Renal pelvis (tissue), 12 donors: ENCODE data around the gene SELENOI. TPM values are rescaled to one million over a fixed set of nuclear protein-coding genes. Genes with fewer than 3 reads are reported as not detected.
"Not testable (repeated sequence)": the region's sequence is repeated elsewhere in the genome, so short reads cannot be mapped to it uniquely, and the experiment has no call there.

Experiments
- DNase-seq: peaks from one replicate; pipeline ENCODE4 v3.0.0-alpha.2; 2013
- long read RNA-seq, 16 experiments: transcript quantifications; one replicate each; lab custom pipeline, GENCODE V29; 2026
- polyA plus RNA-seq, 3 donors: library from polyadenylated mRNA; unstranded; fragments of 120-200 nt; gene quantifications; one replicate each; pipeline ENCODE4 v1.2.1, GENCODE V29; 2013; ENCODE audit not compliant: insufficient read length in 3 of 3

Gene SELENOI, protein sequence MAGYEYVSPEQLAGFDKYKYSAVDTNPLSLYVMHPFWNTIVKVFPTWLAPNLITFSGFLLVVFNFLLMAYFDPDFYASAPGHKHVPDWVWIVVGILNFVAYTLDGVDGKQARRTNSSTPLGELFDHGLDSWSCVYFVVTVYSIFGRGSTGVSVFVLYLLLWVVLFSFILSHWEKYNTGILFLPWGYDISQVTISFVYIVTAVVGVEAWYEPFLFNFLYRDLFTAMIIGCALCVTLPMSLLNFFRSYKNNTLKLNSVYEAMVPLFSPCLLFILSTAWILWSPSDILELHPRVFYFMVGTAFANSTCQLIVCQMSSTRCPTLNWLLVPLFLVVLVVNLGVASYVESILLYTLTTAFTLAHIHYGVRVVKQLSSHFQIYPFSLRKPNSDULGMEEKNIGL
- polyA plus RNA-seq, result 10 to 100 TPM; 17.2 to 24.0 (median 22.5) TPM
- long read RNA-seq, donor 1, result 0 reads
- long read RNA-seq, donor 2, full-length matches to known transcripts, result 4 of 15 reads
- long read RNA-seq, donor 2, partial matches to known transcripts, result 11 of 15 reads
- long read RNA-seq, donor 2, other reads (novel, unspliced or antisense), result 0 of 15 reads
- long read RNA-seq, donor 3, full-length matches to known transcripts, result 3 of 3 reads
- long read RNA-seq, donor 3, partial matches to known transcripts, result 0 of 3 reads
- long read RNA-seq, donor 3, other reads (novel, unspliced or antisense), result 0 of 3 reads
- long read RNA-seq, donor 4, full-length matches to known transcripts, result 1 of 1 reads
- long read RNA-seq, donor 4, partial matches to known transcripts, result 0 of 1 reads
- long read RNA-seq, donor 4, other reads (novel, unspliced or antisense), result 0 of 1 reads
- long read RNA-seq, donor 5, full-length matches to known transcripts, result 1 of 1 reads
- long read RNA-seq, donor 5, partial matches to known transcripts, result 0 of 1 reads
- long read RNA-seq, donor 5, other reads (novel, unspliced or antisense), result 0 of 1 reads
- long read RNA-seq, donor 6, full-length matches to known transcripts, result 3 of 3 reads
- long read RNA-seq, donor 6, partial matches to known transcripts, result 0 of 3 reads
- long read RNA-seq, donor 6, other reads (novel, unspliced or antisense), result 0 of 3 reads
- long read RNA-seq, donor 7, full-length matches to known transcripts, result 1 of 1 reads
- long read RNA-seq, donor 7, partial matches to known transcripts, result 0 of 1 reads
- long read RNA-seq, donor 7, other reads (novel, unspliced or antisense), result 0 of 1 reads
- long read RNA-seq, donor 8, result 0 reads
- long read RNA-seq, donor 9, full-length matches to known transcripts, result 3 of 3 reads
- long read RNA-seq, donor 9, partial matches to known transcripts, result 0 of 3 reads
- long read RNA-seq, donor 9, other reads (novel, unspliced or antisense), result 0 of 3 reads
- long read RNA-seq, donor 10, full-length matches to known transcripts, result 1 of 17 reads
- long read RNA-seq, donor 10, partial matches to known transcripts, result 16 of 17 reads
- long read RNA-seq, donor 10, other reads (novel, unspliced or antisense), result 0 of 17 reads
- long read RNA-seq, donor 11, full-length matches to known transcripts, result 2 of 2 reads
- long read RNA-seq, donor 11, partial matches to known transcripts, result 0 of 2 reads
- long read RNA-seq, donor 11, other reads (novel, unspliced or antisense), result 0 of 2 reads
- long read RNA-seq, donor 12, full-length matches to known transcripts, result 2 of 2 reads
- long read RNA-seq, donor 12, partial matches to known transcripts, result 0 of 2 reads
- long read RNA-seq, donor 12, other reads (novel, unspliced or antisense), result 0 of 2 reads
- long read RNA-seq, donor 13, full-length matches to known transcripts, result 2 of 2 reads
- long read RNA-seq, donor 13, partial matches to known transcripts, result 0 of 2 reads
- long read RNA-seq, donor 13, other reads (novel, unspliced or antisense), result 0 of 2 reads
- long read RNA-seq, donor 14, result 0 reads
- long read RNA-seq, donor 15, full-length matches to known transcripts, result 1 of 1 reads
- long read RNA-seq, donor 15, partial matches to known transcripts, result 0 of 1 reads
- long read RNA-seq, donor 15, other reads (novel, unspliced or antisense), result 0 of 1 reads
- long read RNA-seq, donor 16, full-length matches to known transcripts, result 4 of 4 reads
- long read RNA-seq, donor 16, partial matches to known transcripts, result 0 of 4 reads
- long read RNA-seq, donor 16, other reads (novel, unspliced or antisense), result 0 of 4 reads

GRCh38 chr2:26345545-26346453 lies at the start of gene SELENOI:
Gene SELENOI (plus strand): TSS chr2:26346143. CDS start chr2:26346233, 90 bp downstream.
- DNase-seq, result peak; percentile 100

DNA sequence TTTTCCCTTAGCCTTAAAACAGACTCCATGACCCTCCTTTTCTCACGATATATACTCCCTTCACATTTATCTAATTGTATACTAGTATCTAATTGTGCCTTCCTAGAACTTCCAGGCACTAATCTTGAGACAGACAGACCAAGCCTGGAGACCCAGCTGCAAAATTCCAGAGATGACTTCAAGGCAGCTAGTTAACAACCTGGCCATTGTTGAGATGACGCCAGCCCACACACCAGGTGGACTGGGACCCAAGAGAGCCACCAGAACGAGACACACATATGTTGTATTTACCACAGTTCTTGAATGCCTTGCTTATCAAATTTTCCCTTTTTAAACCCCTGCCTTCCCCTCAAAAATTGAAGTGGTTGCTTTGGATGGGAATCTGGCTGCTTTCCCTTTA lies 48.9 kb upstream of the SELENOI start:
- no peak for DNase-seq

DNA sequence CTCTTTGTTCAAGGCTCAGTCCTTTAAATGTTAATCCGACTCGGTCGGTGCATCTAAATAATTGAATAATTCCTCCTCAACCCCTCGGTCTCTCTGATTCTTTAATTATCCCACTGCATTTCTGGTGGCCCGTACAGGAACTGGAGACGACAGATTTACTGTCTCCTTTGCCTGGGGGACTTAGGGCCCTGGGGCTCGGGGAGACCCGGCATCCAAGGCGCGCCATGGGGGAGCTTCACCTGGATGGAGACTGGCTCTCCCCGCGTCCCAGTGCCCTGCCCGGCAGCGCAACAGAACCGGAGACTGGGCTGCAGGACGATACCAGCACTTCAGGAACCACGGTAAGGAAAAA lies 47.7 kb upstream of the SELENOI start:
- DNase-seq, result no peak

DNA sequence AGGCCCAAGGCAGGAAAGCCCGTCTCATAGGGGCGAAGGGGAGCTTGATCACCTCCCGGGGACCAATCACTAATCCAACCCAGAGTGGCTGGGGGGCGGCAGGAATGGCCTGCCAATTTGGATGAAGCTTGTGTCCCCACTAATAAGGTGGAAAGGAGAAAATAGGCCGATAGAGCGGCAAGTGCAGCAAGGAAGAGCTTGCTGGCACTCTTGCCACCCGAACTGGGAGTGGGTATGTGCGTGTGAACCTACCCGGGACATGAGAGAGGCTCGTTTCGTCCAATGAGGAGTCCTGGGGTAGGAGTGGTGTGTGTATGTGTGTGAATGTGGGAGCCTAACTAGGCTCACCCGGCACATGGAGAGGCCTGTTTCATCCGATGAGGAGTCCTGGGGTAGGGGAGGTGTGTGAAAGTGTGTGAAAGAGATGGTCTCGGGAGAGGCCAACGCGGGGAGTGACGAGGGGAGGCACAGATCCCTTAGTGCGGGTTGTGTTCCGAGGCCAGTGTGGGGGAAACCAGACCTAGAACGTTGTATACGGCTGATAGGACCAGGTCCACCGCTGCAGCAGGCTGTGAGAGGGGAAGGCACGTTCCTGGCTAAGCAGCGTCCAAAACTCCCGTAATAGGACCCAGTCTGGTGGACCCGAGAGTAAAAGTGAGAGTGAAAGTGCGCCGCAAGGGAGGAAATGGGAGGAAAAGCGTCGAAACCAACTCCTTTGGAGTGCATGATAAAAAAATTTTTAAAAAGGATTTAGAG lies 47.1 kb upstream of the SELENOI start:
- peak; percentile 42 for DNase-seq

- DNase-seq, result peak; percentile 80
Observed at GRCh38 chr2:26299471-26300101, 46.4 kb upstream of the SELENOI start.

GRCh38 chr2:26300234-26300925 lies 45.6 kb upstream of the SELENOI start:
- DNase-seq, result peak; percentile 21

DNA sequence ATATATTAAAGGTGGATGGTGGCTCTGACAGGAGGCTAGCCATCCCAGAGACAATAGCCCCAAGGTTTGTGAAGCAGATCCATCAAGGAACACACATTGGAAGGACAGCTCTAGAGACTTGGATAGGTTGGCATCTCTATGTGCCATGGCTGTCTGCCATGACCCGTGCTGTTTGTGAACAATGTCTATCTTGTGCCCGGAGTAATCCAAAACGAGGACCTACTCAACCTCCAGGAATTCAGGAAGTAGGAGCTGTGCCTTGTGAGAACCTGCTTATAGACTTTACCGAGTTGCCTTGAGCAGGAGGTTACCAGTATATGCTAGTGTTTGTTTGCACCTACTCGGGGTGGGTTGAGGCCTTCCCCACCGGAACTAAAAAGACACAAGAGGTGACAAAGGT lies 43.1 kb upstream of the SELENOI start:
- DNase-seq, result no peak

GRCh38 chr2:26305094-26305493 lies 40.8 kb upstream of the SELENOI start:
- DNase-seq, result not testable (repeated sequence)

DNA sequence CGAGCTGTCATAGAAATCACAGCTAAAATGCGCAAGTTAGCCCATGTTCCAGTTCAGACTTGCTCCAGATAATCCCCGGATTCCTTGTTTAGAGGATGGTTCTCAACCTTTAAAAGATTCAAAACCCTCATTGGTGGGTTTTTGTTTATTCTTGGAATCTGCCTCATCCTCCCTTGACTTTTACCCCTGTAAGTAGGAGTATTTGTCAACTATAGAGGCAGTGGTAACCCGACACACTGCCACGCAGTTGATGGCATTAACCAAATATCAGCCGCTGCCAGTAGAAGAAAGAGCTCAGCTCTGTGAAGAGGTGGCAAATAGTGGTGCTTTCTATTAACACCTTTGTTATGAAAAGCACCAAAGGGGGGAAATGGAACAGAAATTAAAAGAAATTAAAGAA lies 40.4 kb upstream of the SELENOI start:
- peak; percentile 36 for DNase-seq

- no peak for DNase-seq
Observed at GRCh38 chr2:26309921-26310320, 36.0 kb upstream of the SELENOI start.

GRCh38 chr2:26312471-26312870 lies 33.5 kb upstream of the SELENOI start:
- DNase-seq, result no peak

GRCh38 chr2:26313446-26313845 lies 32.5 kb upstream of the SELENOI start:
- DNase-seq, result no peak

DNA sequence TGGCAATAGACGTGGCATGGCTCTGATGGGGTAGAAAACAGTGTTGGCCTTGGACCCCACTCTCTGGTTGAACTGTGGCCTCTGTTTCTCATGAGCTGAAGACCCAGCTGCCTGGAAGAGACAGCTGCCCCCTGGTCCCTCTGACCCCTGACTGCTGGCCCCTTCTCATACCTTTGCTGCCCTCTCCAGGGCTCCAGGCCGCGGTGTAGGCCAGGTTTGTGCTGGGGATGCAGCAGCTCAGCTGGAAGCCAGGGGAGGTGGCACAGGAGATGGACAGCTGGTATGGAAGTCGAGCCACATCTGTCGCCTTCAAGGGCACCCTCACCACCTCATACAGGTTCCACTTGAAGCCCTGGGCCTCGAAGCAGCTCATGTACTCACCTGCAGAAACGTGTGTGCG lies 31.7 kb upstream of the SELENOI start:
- DNase-seq, result no peak

- no peak for DNase-seq
Observed at GRCh38 chr2:26316041-26316440, 29.9 kb upstream of the SELENOI start.

GRCh38 chr2:26316845-26317244 lies 29.1 kb upstream of the SELENOI start:
- DNase-seq, result no peak

- no peak for DNase-seq
Observed at GRCh38 chr2:26317377-26318105, 28.4 kb upstream of the SELENOI start.
